HepG2 (cell line): ENCODE measurements around the gene MYO7A. TPM values are rescaled to one million over a fixed set of nuclear protein-coding genes. Genes with fewer than 3 reads are reported as not detected.
A peak's percentile ranks its signal among the peaks of the same experiment; 100 is the strongest.

Experiments used
- CTCF ChIP-seq: sonication (generic); formaldehyde crosslinking; IDR thresholded peaks from 2 replicates; pipeline ENCODE4 v1.5.0; 2020; ENCODE audit warnings: mild to moderate bottlenecking, missing genetic modification reagents, moderate library complexity
- EED ChIP-seq: sonication (generic); formaldehyde crosslinking; IDR thresholded peaks from 2 replicates; pipeline ENCODE4 v1.5.0; 2020; ENCODE audit warnings: mild to moderate bottlenecking, missing genetic modification reagents
- HMG20A ChIP-seq: IDR thresholded peaks from 2 replicates; pipeline ENCODE4 v1.6.1; 2016; ENCODE audit warnings: borderline replicate concordance
- HMGXB4 ChIP-seq, 2 experiments: sonication (generic) in 1 of 2; formaldehyde crosslinking in 1 of 2; IDR thresholded peaks; 2 replicates each; pipeline versions ENCODE4 v1.4.0 to v1.6.1; 2018 to 2020; ENCODE audit warnings: missing genetic modification reagents in 2 of 2, borderline replicate concordance in 1 of 2, low read depth in 1 of 2, mild to moderate bottlenecking in 1 of 2, missing biosample characterization in 1 of 2
- HOXA9 ChIP-seq: sonication (generic); formaldehyde crosslinking; IDR thresholded peaks from 2 replicates; pipeline ENCODE4 v1.8.1; 2022; ENCODE audit warnings: missing genetic modification reagents, mild to moderate bottlenecking, moderate library complexity, borderline replicate concordance
- MAZ ChIP-seq, 2 experiments: sonication (generic) in 1 of 2; formaldehyde crosslinking in 1 of 2; IDR thresholded peaks; 2 replicates each; pipeline versions ENCODE4 v1.5.0 to v1.6.1; 2012 to 2020; ENCODE audit warnings: low read depth in 2 of 2, mild to moderate bottlenecking in 2 of 2, borderline replicate concordance in 1 of 2, improper control_type of control experiment in 1 of 2, low read length in 1 of 2, missing genetic modification reagents in 1 of 2, moderate library complexity in 1 of 2
- MZF1 ChIP-seq: sonication (generic); formaldehyde crosslinking; IDR thresholded peaks from 2 replicates; pipeline ENCODE4 v1.8.1; 2023; ENCODE audit warnings: mild to moderate bottlenecking, missing genetic modification reagents, borderline replicate concordance
- NFIC ChIP-seq: IDR thresholded peaks from 2 replicates; pipeline ENCODE4 v1.6.1; 2012; ENCODE audit warnings: mild to moderate bottlenecking, low read length, inconsistent platforms
- TEAD3 ChIP-seq: optimal IDR thresholded peaks from 2 replicates; pipeline ENCODE3; 2016; ENCODE audit warnings: borderline replicate concordance
- TRIM22 ChIP-seq: fragments of 450-650 bp; IDR thresholded peaks from 2 replicates; pipeline ENCODE4 v1.6.1; 2017
- ZNF232 ChIP-seq: sonication (generic); formaldehyde crosslinking; IDR thresholded peaks from 2 replicates; pipeline ENCODE4 v1.4.0; 2020; ENCODE audit warnings: missing genetic modification reagents, borderline replicate concordance
- ZNF264 ChIP-seq: sonication (generic); formaldehyde crosslinking; IDR thresholded peaks from 2 replicates; pipeline ENCODE4 v1.4.0; 2020; ENCODE audit warnings: missing genetic modification reagents
- ZNF766 ChIP-seq: sonication (generic); formaldehyde crosslinking; IDR thresholded peaks from 2 replicates; pipeline ENCODE4 v1.5.0; 2020; ENCODE audit warnings: missing genetic modification reagents, borderline replicate concordance
- polyA plus RNA-seq, 8 experiments: library from polyadenylated mRNA; depleted of rRNA in 3 of 8; stranded (reverse) in 7 of 8; unstranded in 1 of 8; fragments of >200 nt; fragmentation: Illumina TruSeq in 4 of 8; extraction: Trizol in 4 of 8; gene quantifications; 2 replicates each; pipeline versions ENCODE4 v1.2.1 to v1.2.3, GENCODE V29; 2011 to 2016; ENCODE audit warnings: low read depth in 4 of 8, missing spikeins in 1 of 8, mixed read lengths in 1 of 8; ENCODE audit not compliant: insufficient read depth in 1 of 8
- total RNA-seq, 5 experiments: library from RNA; depleted of rRNA; stranded (reverse); fragments of >200 nt; fragmentation: Illumina TruSeq; extraction: Trizol; gene quantifications; 2 replicates each; pipeline ENCODE4 v1.2.3, GENCODE V29; 2016; ENCODE audit warnings: low read depth in 1 of 5
- TF ChIP-seq, protein P1 (sequence below): sonication (generic); formaldehyde crosslinking; IDR thresholded peaks from 2 replicates; pipeline ENCODE4 v1.4.0; 2020; ENCODE audit warnings: missing genetic modification reagents, borderline replicate concordance
- TF ChIP-seq, protein P2 (sequence below): sonication (generic); formaldehyde crosslinking; IDR thresholded peaks from 2 replicates; pipeline ENCODE4 v1.5.1; 2020; ENCODE audit warnings: missing genetic modification reagents, mild to moderate bottlenecking, borderline replicate concordance
- TF ChIP-seq, protein P3 (sequence below): sonication (generic); formaldehyde crosslinking; IDR thresholded peaks from 2 replicates; pipeline ENCODE4 v1.8.1; 2023; ENCODE audit warnings: mild to moderate bottlenecking, inconsistent platforms, moderate library complexity, missing genetic modification reagents, borderline replicate concordance
- TF ChIP-seq, protein P4 (sequence below): sonication (generic); formaldehyde crosslinking; IDR thresholded peaks from 2 replicates; pipeline ENCODE4 v1.8.0; 2022; ENCODE audit warnings: missing genetic modification reagents, low read depth, mild to moderate bottlenecking, borderline replicate concordance

MYO7A gene
- total and polyA plus RNA-seq, 2 of the 13 experiments (the other 11 are each of a cell fraction or from before 2014, with no cell fraction given): 7.5 to 10.0 TPM

- TF ChIP-seq, protein P1, sequence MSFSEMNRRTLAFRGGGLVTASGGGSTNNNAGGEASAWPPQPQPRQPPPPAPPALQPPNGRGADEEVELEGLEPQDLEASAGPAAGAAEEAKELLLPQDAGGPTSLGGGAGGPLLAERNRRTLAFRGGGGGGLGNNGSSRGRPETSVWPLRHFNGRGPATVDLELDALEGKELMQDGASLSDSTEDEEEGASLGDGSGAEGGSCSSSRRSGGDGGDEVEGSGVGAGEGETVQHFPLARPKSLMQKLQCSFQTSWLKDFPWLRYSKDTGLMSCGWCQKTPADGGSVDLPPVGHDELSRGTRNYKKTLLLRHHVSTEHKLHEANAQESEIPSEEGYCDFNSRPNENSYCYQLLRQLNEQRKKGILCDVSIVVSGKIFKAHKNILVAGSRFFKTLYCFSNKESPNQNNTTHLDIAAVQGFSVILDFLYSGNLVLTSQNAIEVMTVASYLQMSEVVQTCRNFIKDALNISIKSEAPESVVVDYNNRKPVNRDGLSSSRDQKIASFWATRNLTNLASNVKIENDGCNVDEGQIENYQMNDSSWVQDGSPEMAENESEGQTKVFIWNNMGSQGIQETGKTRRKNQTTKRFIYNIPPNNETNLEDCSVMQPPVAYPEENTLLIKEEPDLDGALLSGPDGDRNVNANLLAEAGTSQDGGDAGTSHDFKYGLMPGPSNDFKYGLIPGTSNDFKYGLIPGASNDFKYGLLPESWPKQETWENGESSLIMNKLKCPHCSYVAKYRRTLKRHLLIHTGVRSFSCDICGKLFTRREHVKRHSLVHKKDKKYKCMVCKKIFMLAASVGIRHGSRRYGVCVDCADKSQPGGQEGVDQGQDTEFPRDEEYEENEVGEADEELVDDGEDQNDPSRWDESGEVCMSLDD (CRISPR knock-in tag): peak; percentile 35; the same call in 1 of the 2 replicates
- TF ChIP-seq, protein P2, sequence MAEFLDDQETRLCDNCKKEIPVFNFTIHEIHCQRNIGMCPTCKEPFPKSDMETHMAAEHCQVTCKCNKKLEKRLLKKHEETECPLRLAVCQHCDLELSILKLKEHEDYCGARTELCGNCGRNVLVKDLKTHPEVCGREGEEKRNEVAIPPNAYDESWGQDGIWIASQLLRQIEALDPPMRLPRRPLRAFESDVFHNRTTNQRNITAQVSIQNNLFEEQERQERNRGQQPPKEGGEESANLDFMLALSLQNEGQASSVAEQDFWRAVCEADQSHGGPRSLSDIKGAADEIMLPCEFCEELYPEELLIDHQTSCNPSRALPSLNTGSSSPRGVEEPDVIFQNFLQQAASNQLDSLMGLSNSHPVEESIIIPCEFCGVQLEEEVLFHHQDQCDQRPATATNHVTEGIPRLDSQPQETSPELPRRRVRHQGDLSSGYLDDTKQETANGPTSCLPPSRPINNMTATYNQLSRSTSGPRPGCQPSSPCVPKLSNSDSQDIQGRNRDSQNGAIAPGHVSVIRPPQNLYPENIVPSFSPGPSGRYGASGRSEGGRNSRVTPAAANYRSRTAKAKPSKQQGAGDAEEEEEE: no peak
- TF ChIP-seq ZNF264 (CRISPR knock-in tag): no peak
- no peak for TF ChIP-seq MAZ (IDR thresholded peaks at IDR 0.05; ENCODE audit: borderline replicate concordance, low read depth, low read length)
- 0 out of 2 replicates have a peak, but pooled peaks have one; percentile 24 for TF ChIP-seq MAZ (CRISPR knock-in tag; IDR thresholded peaks at IDR 0.05; ENCODE audit: low read depth)
- TF ChIP-seq NFIC: no peak
- TF ChIP-seq MZF1 (CRISPR knock-in tag): no peak
- no peak for TF ChIP-seq HOXA9 (CRISPR knock-in tag)
- TF ChIP-seq, protein P3, sequence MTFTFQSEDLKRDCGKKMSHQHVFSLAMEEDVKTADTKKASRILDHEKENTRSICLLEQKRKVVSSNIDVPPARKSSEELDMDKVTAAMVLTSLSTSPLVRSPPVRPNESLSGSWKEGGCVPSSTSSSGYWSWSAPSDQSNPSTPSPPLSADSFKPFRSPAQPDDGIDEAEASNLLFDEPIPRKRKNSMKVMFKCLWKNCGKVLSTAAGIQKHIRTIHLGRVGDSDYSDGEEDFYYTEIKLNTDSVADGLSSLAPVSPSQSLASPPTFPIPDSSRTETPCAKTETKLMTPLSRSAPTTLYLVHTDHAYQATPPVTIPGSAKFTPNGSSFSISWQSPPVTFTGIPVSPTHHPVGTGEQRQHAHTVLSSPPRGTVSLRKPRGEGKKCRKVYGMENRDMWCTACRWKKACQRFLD (CRISPR knock-in tag): no peak
- no peak for TF ChIP-seq EED (CRISPR knock-in tag)
- TF ChIP-seq HMGXB4 (CRISPR knock-in tag; IDR thresholded peaks at IDR 0.05; ENCODE audit: borderline replicate concordance in 1 of 2, low read depth in 1 of 2): peak in 1 of 2 experiments; percentile 37; a peak in 1 of 4 replicates
- TF ChIP-seq ZNF232 (CRISPR knock-in tag): no peak
- no peak for TF ChIP-seq TEAD3 (CRISPR knock-in tag)
- no peak for TF ChIP-seq HMG20A (CRISPR knock-in tag)
- TF ChIP-seq TRIM22: no peak
- no peak for TF ChIP-seq ZNF766 (CRISPR knock-in tag)
- TF ChIP-seq, protein P4, sequence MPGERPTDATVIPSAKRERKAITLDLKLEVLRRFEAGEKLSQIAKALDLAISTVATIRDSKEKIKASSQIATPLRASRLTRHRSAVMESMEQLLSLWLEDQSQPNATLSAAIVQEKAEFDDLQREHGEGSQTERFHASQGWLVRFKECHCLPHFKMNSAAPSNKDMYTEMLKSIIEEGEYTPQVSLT: no peak
- peak; percentile 19; the same call in 1 of the 2 replicates for TF ChIP-seq CTCF (CRISPR knock-in tag)
Measured at GRCh38 chr11:77173494-77173893, 45.4 kb downstream of the MYO7A start (continued).
